Naive B cell (primary cell): Measurements from ENCODE around the gene PRAMEF7. TPM values are rescaled to one million over a fixed set of nuclear protein-coding genes. Genes with fewer than 3 reads are reported as not detected.
"Not testable (repeated sequence)": the region's sequence is repeated elsewhere in the genome, so short reads cannot be mapped to it uniquely, and the experiment has no call there.

ENCODE experiments used
- ATAC-seq, 2 donors: fragments of 150-1000 bp; cut with Tn5 transposase; 2 replicates each; pipeline ENCODE4 v1.10.0; 2021; ENCODE audit warnings: low read depth in 2 of 2, mild to moderate bottlenecking in 2 of 2, moderate library complexity in 2 of 2
- DNase-seq: peaks from one replicate; pipeline ENCODE4 v3.0.0; 2022
- H3K27ac Mint-ChIP-seq, 6 donors: one replicate each; pipeline ENCODE4 v1.8.0; 2020 to 2022; ENCODE audit warnings: mild to moderate bottlenecking in 6 of 6, mixed read lengths in 6 of 6, moderate library complexity in 5 of 6, inconsistent platforms in 2 of 6
- H3K27me3 Mint-ChIP-seq, 3 donors: one replicate each; pipeline ENCODE4 v1.8.0; 2021 to 2022; ENCODE audit warnings: mixed read lengths in 3 of 3, mild to moderate bottlenecking in 1 of 3
- H3K36me3 Mint-ChIP-seq, 2 donors: one replicate each; pipeline ENCODE4 v1.8.0; 2020 to 2022; ENCODE audit warnings: mixed read lengths in 2 of 2, inconsistent platforms in 1 of 2, mild to moderate bottlenecking in 1 of 2
- H3K4me1 Mint-ChIP-seq, 3 donors: one replicate each; pipeline ENCODE4 v1.8.0; 2020 to 2022; ENCODE audit warnings: mixed read lengths in 3 of 3, inconsistent platforms in 1 of 3, mild to moderate bottlenecking in 1 of 3, moderate library complexity in 1 of 3
- H3K4me3 Mint-ChIP-seq, 8 donors: one replicate each; pipeline ENCODE4 v1.8.0; 2020 to 2022; ENCODE audit warnings: mild to moderate bottlenecking in 8 of 8, mixed read lengths in 8 of 8, moderate library complexity in 8 of 8, inconsistent platforms in 2 of 8
- H3K9me3 Mint-ChIP-seq, 7 donors: one replicate each; pipeline ENCODE4 v1.8.0; 2020 to 2022; ENCODE audit warnings: mixed read lengths in 7 of 7, mild to moderate bottlenecking in 5 of 7, inconsistent platforms in 2 of 7, moderate library complexity in 1 of 7
- polyA plus RNA-seq, 6 donors: library from polyadenylated mRNA; unstranded; fragments of 300-500 nt; fragmentation: Illumina TruSeq; gene quantifications; one replicate each; pipeline ENCODE4 v1.2.3, GENCODE V29; 2021; ENCODE audit warnings: low read depth in 6 of 6

PRAMEF7 gene
- not detected for polyA plus RNA-seq

- H3K36me3 Mint-ChIP-seq, DNase-seq, H3K4me1 Mint-ChIP-seq, ATAC-seq, H3K9me3 Mint-ChIP-seq, H3K27me3 Mint-ChIP-seq, H3K4me3 Mint-ChIP-seq, H3K27ac Mint-ChIP-seq: not testable (repeated sequence)
Measured at GRCh38 chr1:12916310-12916709, at the start of gene PRAMEF7. TSS of gene PRAMEF7 (plus strand) at chr1:12916610. CDS start at chr1:12917693, 1,083 bp downstream.

GRCh38 chr1:12878453-12878852 lies 38.0 kb upstream of the PRAMEF7 start:
- H3K4me1 Mint-ChIP-seq, ATAC-seq, H3K4me3 Mint-ChIP-seq, H3K36me3 Mint-ChIP-seq, H3K27me3 Mint-ChIP-seq, H3K9me3 Mint-ChIP-seq, DNase-seq: not testable (repeated sequence)
- peak overlapping the region in 1 of 6 donors; percentile 26 for H3K27ac Mint-ChIP-seq

- H3K4me3 Mint-ChIP-seq, H3K4me1 Mint-ChIP-seq, H3K27ac Mint-ChIP-seq, DNase-seq, H3K27me3 Mint-ChIP-seq, H3K36me3 Mint-ChIP-seq, ATAC-seq, H3K9me3 Mint-ChIP-seq: not testable (repeated sequence)
Measured at GRCh38 chr1:12886101-12886500, 30.3 kb upstream of the PRAMEF7 start, which contains the start of gene PRAMEF4. TSS of gene PRAMEF4 (minus strand) at chr1:12886201. CDS start at chr1:12883394, 2,807 bp downstream.

- H3K27ac Mint-ChIP-seq, ATAC-seq: not testable (repeated sequence)
Measured at GRCh38 chr1:12898170-12898569, 18.2 kb upstream of the PRAMEF7 start, which contains the start of gene PRAMEF10. TSS of gene PRAMEF10 (minus strand) at chr1:12898270. CDS start at chr1:12895847, 2,423 bp downstream.

GRCh38 chr1:12899186-12899585 lies 17.2 kb upstream of the PRAMEF7 start:
- not testable (repeated sequence) for H3K27me3 Mint-ChIP-seq, H3K4me3 Mint-ChIP-seq, H3K9me3 Mint-ChIP-seq, H3K36me3 Mint-ChIP-seq, ATAC-seq, H3K4me1 Mint-ChIP-seq, H3K27ac Mint-ChIP-seq, DNase-seq

More at GRCh38 chr1:12898170-12898569, 18.2 kb upstream of the PRAMEF7 start, which contains the start of gene PRAMEF10:
- not testable (repeated sequence) for H3K27me3 Mint-ChIP-seq, DNase-seq, H3K36me3 Mint-ChIP-seq, H3K4me1 Mint-ChIP-seq, H3K9me3 Mint-ChIP-seq, H3K4me3 Mint-ChIP-seq

- not testable (repeated sequence) for H3K27ac Mint-ChIP-seq, H3K36me3 Mint-ChIP-seq, H3K9me3 Mint-ChIP-seq, ATAC-seq, H3K4me3 Mint-ChIP-seq, H3K4me1 Mint-ChIP-seq, H3K27me3 Mint-ChIP-seq, DNase-seq
Measured at GRCh38 chr1:12903793-12904572, 12.4 kb upstream of the PRAMEF7 start.

- not testable (repeated sequence) for H3K27ac Mint-ChIP-seq, H3K36me3 Mint-ChIP-seq, DNase-seq, ATAC-seq, H3K27me3 Mint-ChIP-seq, H3K4me3 Mint-ChIP-seq, H3K9me3 Mint-ChIP-seq, H3K4me1 Mint-ChIP-seq
Measured at GRCh38 chr1:12921749-12922148, 5.3 kb downstream of the PRAMEF7 start.

- not testable (repeated sequence) for H3K9me3 Mint-ChIP-seq, H3K36me3 Mint-ChIP-seq, DNase-seq, H3K4me1 Mint-ChIP-seq, H3K27ac Mint-ChIP-seq, H3K27me3 Mint-ChIP-seq, H3K4me3 Mint-ChIP-seq, ATAC-seq
Measured at GRCh38 chr1:12924368-12924767, 8.0 kb downstream of the PRAMEF7 start.

GRCh38 chr1:12947480-12947879 lies 31.1 kb downstream of the PRAMEF7 start, which contains the start of gene PRAMEF6:
TSS of gene PRAMEF6 (minus strand) at chr1:12947580. CDS start at chr1:12942518, 5,062 bp downstream.
- not testable (repeated sequence) for H3K9me3 Mint-ChIP-seq, H3K36me3 Mint-ChIP-seq, H3K4me1 Mint-ChIP-seq, DNase-seq, H3K27me3 Mint-ChIP-seq, ATAC-seq, H3K4me3 Mint-ChIP-seq, H3K27ac Mint-ChIP-seq

Other genes with a start within 250 kb of the PRAMEF7 start
- not detected for gene AADACL3, start 200.5 kb upstream of the PRAMEF7 start, polyA plus RNA-seq
- not detected for gene CFAP107, start 170.4 kb upstream of the PRAMEF7 start, polyA plus RNA-seq
- gene PRAMEF12, start 142.9 kb upstream of the PRAMEF7 start, polyA plus RNA-seq: not detected
- not detected for gene PRAMEF1, start 125.2 kb upstream of the PRAMEF7 start, polyA plus RNA-seq
- gene PRAMEF11, start 85.2 kb upstream of the PRAMEF7 start, polyA plus RNA-seq: not detected
- gene HNRNPCL1, start 67.9 kb upstream of the PRAMEF7 start, polyA plus RNA-seq: not detected
- not detected for gene PRAMEF2, start 59.5 kb upstream of the PRAMEF7 start, polyA plus RNA-seq
- gene PRAMEF4, start 30.4 kb upstream of the PRAMEF7 start, polyA plus RNA-seq: not detected
- not detected for gene PRAMEF10, start 18.3 kb upstream of the PRAMEF7 start, polyA plus RNA-seq
- not detected for gene PRAMEF6, start 31.0 kb downstream of the PRAMEF7 start, polyA plus RNA-seq
- gene PRAMEF27, start 140.0 kb downstream of the PRAMEF7 start, polyA plus RNA-seq: not detected
- not detected for gene HNRNPCL3, start 144.2 kb downstream of the PRAMEF7 start, polyA plus RNA-seq
- gene PRAMEF25, start 154.2 kb downstream of the PRAMEF7 start, polyA plus RNA-seq: not detected
- not detected for gene HNRNPCL2, start 200.2 kb downstream of the PRAMEF7 start, polyA plus RNA-seq
- not detected for gene PRAMEF26, start 239.4 kb downstream of the PRAMEF7 start, polyA plus RNA-seq
- not detected for gene HNRNPCL4, start 249.0 kb downstream of the PRAMEF7 start, polyA plus RNA-seq